K562 (cell line): ENCODE results near the gene LSM14B. TPM values are rescaled to one million over a fixed set of nuclear protein-coding genes. Genes with fewer than 3 reads are reported as not detected.

Source experiments
- ATAC-seq: fragments of 200-7000 bp; cut with Tn5 transposase; 3 replicates; pipeline ENCODE4 v1.9.1; 2020; ENCODE audit warnings: moderate library complexity
- BruUV-seq: library from RNA; stranded (reverse); fragments of 400-500 nt; replicated peaks from 2 replicates; lab custom pipeline; 2021; lab: Mats Ljungman, UMichigan
- CTCF ChIA-PET: fragments of 300-600 bp; formaldehyde crosslinking; extraction: SDS; loops from one replicate; lab custom pipeline; 2021; ENCODE audit warnings: low intra/inter-chr PET ratio; lab: Yijun Ruan, JAX
- POLR2A ChIA-PET: fragments of 300-600, 350-650 bp; sonication (Branson Sonifier 250); formaldehyde crosslinking; extraction: SDS; loops from one replicate; lab custom pipeline; 2021; ENCODE audit warnings: antibody characterized with exemption, inconsistent platforms; lab: Yijun Ruan, JAX
- DNase-seq, 4 experiments: peaks; one replicate each; pipeline versions ENCODE4 v3.0.0 to v3.0.0-alpha.2; 2011 to 2018; ENCODE audit warnings: low spot score in 3 of 4, mixed read lengths in 3 of 4; ENCODE audit errors: extremely low read depth in 1 of 4
- FAIRE-seq: peaks from 2 replicates; lab custom pipeline; 2011; peaks lifted over from hg19 to GRCh38; lab: Jason Lieb, UNC
- H2AFZ ChIP-seq: 2 replicates; pipeline ENCODE4 v1.6.0; 2011; ENCODE audit warnings: low read depth, low read length, control low read depth, inconsistent platforms
- H3K27ac ChIP-seq: fragments of 200-600 bp; 3 replicates; pipeline ENCODE4 v1.8.0; 2011; ENCODE audit warnings: low read depth, mild to moderate bottlenecking, control low read depth, inconsistent platforms, low read length, moderate library complexity, mixed read lengths; ENCODE audit errors: extremely low read depth
- H3K27me3 ChIP-seq, 2 experiments: fragments of 300-600 bp in 1 of 2; 2 replicates in 1 of 2; 3 replicates in 1 of 2; pipeline versions ENCODE4 v1.6.0 to v1.8.0; 2011; ENCODE audit warnings: inconsistent platforms in 2 of 2, low read length in 2 of 2, mild to moderate bottlenecking in 1 of 2, mixed read lengths in 1 of 2, moderate library complexity in 1 of 2; ENCODE audit not compliant: control insufficient read depth in 2 of 2, insufficient read depth in 2 of 2
- H3K36me3 ChIP-seq: fragments of 300-600 bp; 3 replicates; pipeline ENCODE4 v1.8.0; 2011; ENCODE audit warnings: mild to moderate bottlenecking, low read length, inconsistent platforms; ENCODE audit not compliant: control insufficient read depth, insufficient read depth
- H3K4me1 ChIP-seq, 2 experiments: fragments of 200-600 bp in 1 of 2; replicated peaks in 1 of 2; 2 replicates in 1 of 2; 3 replicates in 1 of 2; pipeline versions ENCODE4 v1.5.1 to v1.8.0; 2011; ENCODE audit warnings: inconsistent platforms in 2 of 2, low read length in 2 of 2, mild to moderate bottlenecking in 1 of 2, mixed read lengths in 1 of 2, moderate library complexity in 1 of 2; ENCODE audit not compliant: control insufficient read depth in 2 of 2, insufficient read depth in 2 of 2
- H3K4me2 ChIP-seq: 2 replicates; pipeline ENCODE4 v1.6.1; 2011; ENCODE audit warnings: low read length, control low read depth, inconsistent platforms, mixed read lengths; ENCODE audit not compliant: insufficient read depth
- H3K4me3 ChIP-seq: fragments of 200-600 bp; sonication (generic), shearing (Covaris generic); 2 replicates; pipeline ENCODE4 v1.5.1; 2016; ENCODE audit warnings: control low read depth, inconsistent platforms
- H3K79me2 ChIP-seq: fragments of 200-600 bp; 3 replicates; pipeline ENCODE4 v1.8.0; 2011; ENCODE audit warnings: low read length, inconsistent platforms; ENCODE audit not compliant: control insufficient read depth, insufficient read depth
- H3K9ac ChIP-seq, 2 experiments: 2 replicates each; pipeline versions ENCODE4 v1.6.0 to v1.6.1; 2011; ENCODE audit warnings: low read depth in 2 of 2, low read length in 2 of 2, control low read depth in 1 of 2, inconsistent platforms in 1 of 2, mild to moderate bottlenecking in 1 of 2, mixed read lengths in 1 of 2; ENCODE audit not compliant: insufficient read depth in 1 of 2
- H3K9me1 ChIP-seq: one replicate; pipeline ENCODE4 v1.6.0; 2011; ENCODE audit warnings: inconsistent platforms, mild to moderate bottlenecking, low read length, moderate library complexity; ENCODE audit not compliant: control insufficient read depth, insufficient read depth
- H3K9me3 ChIP-seq: replicated peaks from 2 replicates; pipeline ENCODE4 v1.5.1; 2011; ENCODE audit warnings: low read depth, low read length, inconsistent platforms; ENCODE audit not compliant: control insufficient read depth, insufficient read depth
- H4K20me1 ChIP-seq: replicated peaks from 2 replicates; pipeline ENCODE4 v1.6.1; 2011; ENCODE audit warnings: low read length, inconsistent platforms, mixed read lengths; ENCODE audit not compliant: control insufficient read depth, insufficient read depth
- NR2F6 ChIP-seq: fragments of 450-650 bp; formaldehyde crosslinking; IDR thresholded peaks from 2 replicates; pipeline ENCODE4 v1.4.0; 2020; ENCODE audit warnings: mild to moderate bottlenecking
- WGBS: fragments of 100-300 bp; shearing (Covaris generic); methylation state at CpG from one replicate; pipeline ENCODE4 v1.1.6; 2016; ENCODE audit warnings: low coverage, mixed read lengths; ENCODE audit not compliant: insufficient coverage; ENCODE audit errors: missing lambda C conversion rate; 5-methylcytosine and 5-hydroxymethylcytosine counted together
- in situ Hi-C: fragments of 300-500 bp; cut with MboI; formaldehyde crosslinking; loops from 4 replicates; pipeline ENCODE4 v1.15.0; 2018; ENCODE audit warnings: inconsistent platforms, mixed read lengths
- intact Hi-C: fragments of 100-400 bp; cut with micrococcal nuclease; formaldehyde crosslinking; loops from 2 replicates; pipeline ENCODE4 v1.14.2; 2022
- polyA plus RNA-seq, 8 experiments: library from polyadenylated mRNA; depleted of rRNA in 4 of 8; stranded (reverse) in 5 of 8; unstranded in 3 of 8; fragments of >200 nt; fragmentation: Nextera tagmentation in 2 of 8; fragmentation: Illumina TruSeq in 1 of 8; extraction: Ambion mirVana in 2 of 8; extraction: Trizol in 1 of 8; gene quantifications; 2 replicates each; pipeline versions ENCODE4 v1.2.1 to v1.2.3, GENCODE V29; 2011 to 2014; ENCODE audit warnings: inconsistent platforms in 1 of 8, missing spikeins in 1 of 8
- total RNA-seq, 7 experiments: library from RNA; depleted of rRNA in 6 of 7; stranded (reverse); fragments of >200 nt in 6 of 7; fragmentation: Illumina TruSeq in 2 of 7; extraction: Trizol in 2 of 7; gene quantifications; 2 replicates each; pipeline versions ENCODE4 v1.2.1 to v1.2.3, GENCODE V29; 2011 to 2021; ENCODE audit warnings: low replicate concordance in 1 of 7
- TF ChIP-seq, protein P1 (sequence below), 2 experiments: fragments of 450-650 bp; formaldehyde crosslinking in 1 of 2; IDR thresholded peaks; 2 replicates each; pipeline versions ENCODE4 v1.4.0 to v1.6.1; 2014 to 2020; ENCODE audit warnings: mild to moderate bottlenecking in 2 of 2, borderline replicate concordance in 1 of 2, low read depth in 1 of 2

The LSM14B gene
- total and polyA plus RNA-seq, 9 of the 15 experiments (the other 6 are each of a cell fraction or from before 2014, with no cell fraction given), result 0.66 to 36.0 (median 20.2) TPM

DNA sequence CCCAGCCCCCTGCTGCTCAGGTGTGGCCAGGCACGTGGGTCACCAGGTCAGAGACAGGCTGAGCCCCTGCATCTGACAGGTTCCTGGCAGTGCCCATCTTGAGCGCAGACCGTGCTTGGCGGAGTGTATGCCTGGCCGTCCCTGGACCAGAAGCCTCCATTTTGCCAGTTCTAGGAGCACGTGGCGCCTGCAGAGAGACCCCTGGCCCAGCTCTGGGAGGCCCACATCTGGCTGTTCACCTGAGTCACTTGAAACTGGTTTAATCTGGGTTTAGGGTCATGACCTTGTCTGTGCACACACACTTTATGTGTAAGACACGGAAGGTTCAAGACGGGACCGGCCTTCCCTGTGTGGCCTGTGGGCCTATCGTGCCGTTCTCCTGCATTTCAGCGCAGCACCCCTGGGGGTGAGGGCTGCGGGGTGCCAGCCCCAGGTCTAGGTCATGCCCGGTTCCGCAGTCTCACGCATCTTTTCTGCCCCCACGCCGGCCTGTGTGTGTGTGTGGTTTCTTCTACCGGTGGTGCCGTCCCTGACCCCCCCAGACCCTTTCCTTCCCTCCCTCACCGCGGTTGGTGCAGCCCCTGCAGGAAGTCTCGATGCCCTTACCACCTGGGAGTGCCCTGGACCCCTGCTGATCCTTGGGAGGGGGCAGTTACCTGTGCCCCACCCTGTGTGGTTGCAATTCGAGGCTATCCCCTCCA, 35.3 kb downstream of the LSM14B start:
- no peak overlapping the region; the same call in 2 of the 3 replicates for H3K27ac ChIP-seq
- H3K27me3 ChIP-seq, result no peaks in the 10 kb centered on the region
- peaks cover 2 to 40% of the 10 kb centered on the region in 2 experiments; a peak in 3 of 5 replicates for H3K4me1 ChIP-seq
- H2AFZ ChIP-seq, result no peak overlapping the region
- peak overlapping the region in 1 of 2 experiments; percentile 65; a peak in 2 of 4 replicates for H3K9ac ChIP-seq
- H3K4me2 ChIP-seq, result no peak overlapping the region
- H3K4me3 ChIP-seq, result no peak overlapping the region
- H3K9me3 ChIP-seq, result no peaks in the 10 kb centered on the region
- peaks cover 5% of the 10 kb centered on the region for H3K9me1 ChIP-seq
- peaks cover 18% of the 10 kb centered on the region for H4K20me1 ChIP-seq
- DNase-seq, result no peak
- CTCF ChIA-PET, result interaction anchor here (1.0 to 3.3 kb wide), 2 partner anchors 23 to 146 kb away, joined by 3 to 12 read pairs; no protein-coding TSS in a partner anchor
- 82% methylated on average over 13 of the region's 25 CpGs for WGBS
- in situ Hi-C loops (no loop called here), intact Hi-C loops (loop anchor here (5.0 kb wide), 1 partner anchor 145 kb away; no protein-coding TSS in a partner anchor)
- POLR2A ChIA-PET, result no interaction called here
- BruUV-seq, result no TSS peak
- no peak for ATAC-seq
- FAIRE-seq, result no peak
- peaks cover 66% of the 10 kb centered on the region for H3K79me2 ChIP-seq
- peaks cover 93% of the 10 kb centered on the region; the same call in 2 of the 3 replicates for H3K36me3 ChIP-seq
- TF ChIP-seq, protein P1, sequence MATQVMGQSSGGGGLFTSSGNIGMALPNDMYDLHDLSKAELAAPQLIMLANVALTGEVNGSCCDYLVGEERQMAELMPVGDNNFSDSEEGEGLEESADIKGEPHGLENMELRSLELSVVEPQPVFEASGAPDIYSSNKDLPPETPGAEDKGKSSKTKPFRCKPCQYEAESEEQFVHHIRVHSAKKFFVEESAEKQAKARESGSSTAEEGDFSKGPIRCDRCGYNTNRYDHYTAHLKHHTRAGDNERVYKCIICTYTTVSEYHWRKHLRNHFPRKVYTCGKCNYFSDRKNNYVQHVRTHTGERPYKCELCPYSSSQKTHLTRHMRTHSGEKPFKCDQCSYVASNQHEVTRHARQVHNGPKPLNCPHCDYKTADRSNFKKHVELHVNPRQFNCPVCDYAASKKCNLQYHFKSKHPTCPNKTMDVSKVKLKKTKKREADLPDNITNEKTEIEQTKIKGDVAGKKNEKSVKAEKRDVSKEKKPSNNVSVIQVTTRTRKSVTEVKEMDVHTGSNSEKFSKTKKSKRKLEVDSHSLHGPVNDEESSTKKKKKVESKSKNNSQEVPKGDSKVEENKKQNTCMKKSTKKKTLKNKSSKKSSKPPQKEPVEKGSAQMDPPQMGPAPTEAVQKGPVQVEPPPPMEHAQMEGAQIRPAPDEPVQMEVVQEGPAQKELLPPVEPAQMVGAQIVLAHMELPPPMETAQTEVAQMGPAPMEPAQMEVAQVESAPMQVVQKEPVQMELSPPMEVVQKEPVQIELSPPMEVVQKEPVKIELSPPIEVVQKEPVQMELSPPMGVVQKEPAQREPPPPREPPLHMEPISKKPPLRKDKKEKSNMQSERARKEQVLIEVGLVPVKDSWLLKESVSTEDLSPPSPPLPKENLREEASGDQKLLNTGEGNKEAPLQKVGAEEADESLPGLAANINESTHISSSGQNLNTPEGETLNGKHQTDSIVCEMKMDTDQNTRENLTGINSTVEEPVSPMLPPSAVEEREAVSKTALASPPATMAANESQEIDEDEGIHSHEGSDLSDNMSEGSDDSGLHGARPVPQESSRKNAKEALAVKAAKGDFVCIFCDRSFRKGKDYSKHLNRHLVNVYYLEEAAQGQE (IDR thresholded peaks at IDR 0.05; ENCODE audit: borderline replicate concordance), result peak; percentile 44
- TF ChIP-seq, protein P1 (CRISPR knock-in tag; IDR thresholded peaks at IDR 0.05; ENCODE audit: low read depth), result no peak
- TF ChIP-seq NR2F6 (CRISPR knock-in tag), result no peak
